PC-3 (cell line): ENCODE data around the gene ZDHHC19.

Source experiments
- CTCF ChIP-seq: fragments of 300-600 bp; sonication (generic); conservative IDR thresholded peaks from 2 replicates; pipeline ENCODE4 v1.5.1; 2017; ENCODE audit warnings: antibody characterized with exemption, low read depth, mild to moderate bottlenecking, low read length
- EZH2 ChIP-seq: fragments of 300-600 bp; sonication (generic); IDR thresholded peaks from one replicate; pipeline ENCODE4 v1.6.1; 2017; ENCODE audit warnings: antibody characterized with exemption, mild to moderate bottlenecking, low read length; ENCODE audit not compliant: unreplicated experiment

GRCh38 chr3:196202516-196202970 lies 8.7 kb downstream of the ZDHHC19 start:
- TF ChIP-seq CTCF (no peak), EZH2 (no peak)
